SU-DHL-6 (cell line): ENCODE results near the gene SRGAP1.
"Not testable (repeated sequence)": the region's sequence is repeated elsewhere in the genome, so short reads cannot be mapped to it uniquely, and the experiment has no call there.

ENCODE experiments used
- H2AFZ ChIP-seq: fragments of 200-600 bp; sonication (generic); 2 replicates; pipeline ENCODE4 v1.6.1; 2014; ENCODE audit warnings: low read depth, mild to moderate bottlenecking, moderate library complexity, mixed read lengths, antibody characterized with exemption, low read length; ENCODE audit not compliant: severe bottlenecking
- H3F3A ChIP-seq: fragments of 200-600 bp; shearing (Covaris generic); 2 replicates; pipeline ENCODE4 v1.6.0; 2016; ENCODE audit warnings: antibody characterized with exemption, mild to moderate bottlenecking; ENCODE audit not compliant: insufficient read depth
- H3K27ac ChIP-seq: fragments of 200-600 bp; sonication (generic); 2 replicates; pipeline ENCODE4 v1.5.1; 2016; ENCODE audit warnings: low read depth, mild to moderate bottlenecking, low read length, moderate library complexity, mixed read lengths
- H3K27me3 ChIP-seq: fragments of 200-600 bp; sonication (generic), shearing (Covaris generic); 2 replicates; pipeline ENCODE4 v1.6.0; 2014; ENCODE audit warnings: mild to moderate bottlenecking, low read length
- H3K36me3 ChIP-seq: fragments of 200-600 bp; sonication (generic); 2 replicates; pipeline ENCODE4 v1.6.1; 2014; ENCODE audit warnings: mild to moderate bottlenecking, low read length, mixed read lengths
- H3K4me2 ChIP-seq: fragments of 300-600, 200-600 bp; shearing (Covaris generic), sonication (generic); 2 replicates; pipeline ENCODE4 v1.6.0; 2014; ENCODE audit warnings: low read length, low read depth, mild to moderate bottlenecking; ENCODE audit not compliant: poor library complexity, severe bottlenecking
- H3K4me3 ChIP-seq: fragments of 200-600 bp; sonication (generic); 2 replicates; pipeline ENCODE4 v1.5.1; 2014; ENCODE audit warnings: antibody characterized with exemption, low read length, mild to moderate bottlenecking, mixed read lengths; ENCODE audit not compliant: insufficient read depth, poor library complexity, severe bottlenecking
- H3K79me2 ChIP-seq: fragments of 200-600 bp; sonication (generic); 2 replicates; pipeline ENCODE4 v1.6.1; 2014; ENCODE audit warnings: mild to moderate bottlenecking, low read length, moderate library complexity; ENCODE audit not compliant: insufficient read depth
- H3K9ac ChIP-seq: fragments of 200-600 bp; sonication (generic); 2 replicates; pipeline ENCODE4 v1.7.0; 2014; ENCODE audit warnings: mild to moderate bottlenecking, low read length
- H3K9me2 ChIP-seq: fragments of 200-600 bp; sonication (generic); replicated peaks from 2 replicates; pipeline ENCODE4 v1.6.1; 2014; ENCODE audit warnings: low read length; ENCODE audit not compliant: insufficient read depth
- H3K9me3 ChIP-seq: fragments of 200-600 bp; sonication (generic); 2 replicates; pipeline ENCODE4 v1.6.1; 2014; ENCODE audit warnings: low read length, mixed read lengths; ENCODE audit not compliant: insufficient read depth
- H4K20me1 ChIP-seq: fragments of 200-600 bp; sonication (generic); 2 replicates; pipeline ENCODE4 v1.6.1; 2014; ENCODE audit warnings: low read depth, mild to moderate bottlenecking, antibody characterized with exemption, low read length, moderate library complexity, mixed read lengths
- CTCF ChIP-seq: fragments of 200-600 bp; sonication (generic); IDR thresholded peaks from one replicate; pipeline ENCODE4 v1.5.1; 2017; ENCODE audit warnings: antibody characterized with exemption, mild to moderate bottlenecking, low read length, moderate library complexity; ENCODE audit not compliant: insufficient read depth, poor library complexity, severe bottlenecking
- EZH2phosphoT487 ChIP-seq: fragments of 200-600 bp; sonication (generic), shearing (Covaris generic); conservative IDR thresholded peaks from 2 replicates; pipeline ENCODE4 v1.6.1; 2018; ENCODE audit warnings: mild to moderate bottlenecking, antibody characterized with exemption, low read length, moderate library complexity, mixed read lengths

Gene SRGAP1

GRCh38 chr12:64193931-64194330, 349.4 kb downstream of the SRGAP1 start:
- Histone ChIP-seq H3K27ac (no peak overlapping the region), H3K4me3 (no peak overlapping the region), H3K9me2 (no peaks in the 10 kb centered on the region), H3F3A (no peaks in the 10 kb centered on the region), H3K9me3 (no peaks in the 10 kb centered on the region), H3K9ac (no peak overlapping the region), H3K27me3 (no peaks in the 10 kb centered on the region), H3K36me3 (0 out of 2 replicates have a peak, but pooled peaks cover 4% of the 10 kb centered on the region), H3K4me2 (no peak overlapping the region), H4K20me1 (no peaks in the 10 kb centered on the region), H2AFZ (no peak overlapping the region), H3K79me2 (no peaks in the 10 kb centered on the region)
- TF ChIP-seq EZH2phosphoT487 (no peak), CTCF (no peak)

- H3K36me3 ChIP-seq, result 0 out of 2 replicates have a peak, but pooled peaks cover 4% of the 10 kb centered on the region
- H3K4me2 ChIP-seq, result no peak overlapping the region
- H3K9me3 ChIP-seq, result no peaks in the 10 kb centered on the region
- no peak overlapping the region for H2AFZ ChIP-seq
- TF ChIP-seq EZH2phosphoT487 (no peak), CTCF (no peak)
- H3K79me2 ChIP-seq, result no peaks in the 10 kb centered on the region
- H3F3A ChIP-seq, result no peaks in the 10 kb centered on the region
- no peaks in the 10 kb centered on the region for H4K20me1 ChIP-seq
- no peak overlapping the region for H3K27ac ChIP-seq
- H3K4me3 ChIP-seq, result no peak overlapping the region
- no peaks in the 10 kb centered on the region for H3K27me3 ChIP-seq
- no peaks in the 10 kb centered on the region for H3K9me2 ChIP-seq
- no peak overlapping the region for H3K9ac ChIP-seq
These were observed 350.0 kb downstream of the SRGAP1 start for GRCh38 chr12:64194333-64195149.

GRCh38 chr12:64195841-64196240, 351.3 kb downstream of the SRGAP1 start:
- not testable (repeated sequence) for H3K4me3 ChIP-seq, H3K4me2 ChIP-seq

GRCh38 chr12:64203036-64203435, 358.5 kb downstream of the SRGAP1 start:
- H3K4me2 ChIP-seq, result no peak overlapping the region
- H2AFZ ChIP-seq, result no peak overlapping the region
- H3K9me3 ChIP-seq, result no peaks in the 10 kb centered on the region
- H4K20me1 ChIP-seq, result no peaks in the 10 kb centered on the region
- H3K27ac ChIP-seq, result no peak overlapping the region
- peaks cover 9% of the 10 kb centered on the region; the same call in 1 of the 2 replicates for H3K36me3 ChIP-seq
- no peak overlapping the region for H3K4me3 ChIP-seq
- no peak for TF ChIP-seq CTCF
- no peak for TF ChIP-seq EZH2phosphoT487
- no peaks in the 10 kb centered on the region for H3K79me2 ChIP-seq
- no peaks in the 10 kb centered on the region for H3F3A ChIP-seq
- H3K9me2 ChIP-seq, result no peaks in the 10 kb centered on the region
- H3K9ac ChIP-seq, result no peak overlapping the region
- H3K27me3 ChIP-seq, result no peaks in the 10 kb centered on the region

More at GRCh38 chr12:64195841-64196240, 351.3 kb downstream of the SRGAP1 start:
- H3K9me3 ChIP-seq, H3K27me3 ChIP-seq, H3K9me2 ChIP-seq, H3K79me2 ChIP-seq, H3K36me3 ChIP-seq, H3F3A ChIP-seq, H2AFZ ChIP-seq, H3K27ac ChIP-seq, H3K9ac ChIP-seq, H4K20me1 ChIP-seq: not testable (repeated sequence)
